HG02981 (cell line): ENCODE data around the gene NUP62.
"Not testable (repeated sequence)": the region's sequence is repeated elsewhere in the genome, so short reads cannot be mapped to it uniquely, and the experiment has no call there.

Experiments
- ATAC-seq: cut with Tn5 transposase; IDR thresholded peaks from one replicate; pipeline ENCODE4 v1.9.1; 2021; ENCODE audit warnings: mild to moderate bottlenecking, moderate library complexity; ENCODE audit not compliant: unreplicated experiment

Gene NUP62

GRCh38 chr19:49929121-49929610 lies at the start of gene NUP62, which contains the start of gene ATF5:
Gene NUP62 (minus strand): TSS chr19:49929504. CDS start chr19:49909807, 19,697 bp downstream.
Gene ATF5 (plus strand): TSS chr19:49929205. CDS start chr19:49930851, 1,646 bp downstream.
- ATAC-seq = peak; percentile 53

GRCh38 chr19:49978324-49978723 lies 49.0 kb upstream of the NUP62 start:
- ATAC-seq = no peak

- no peak for ATAC-seq
These were observed 48.6 kb upstream of the NUP62 start for GRCh38 chr19:49977881-49978280.

GRCh38 chr19:49977076-49977475 lies 47.8 kb upstream of the NUP62 start:
- ATAC-seq = no peak

- no peak for ATAC-seq
These were observed 47.2 kb upstream of the NUP62 start for GRCh38 chr19:49976496-49976895.

GRCh38 chr19:49975051-49975450 lies 45.7 kb upstream of the NUP62 start:
- no peak for ATAC-seq

- no peak for ATAC-seq
These were observed 44.7 kb upstream of the NUP62 start for GRCh38 chr19:49973987-49974386.

GRCh38 chr19:49972841-49973240 lies 43.5 kb upstream of the NUP62 start:
- ATAC-seq = no peak

- no peak for ATAC-seq
These were observed 42.7 kb upstream of the NUP62 start for GRCh38 chr19:49971991-49972411.

GRCh38 chr19:49969355-49969754 lies 40.1 kb upstream of the NUP62 start:
- ATAC-seq = not testable (repeated sequence)

GRCh38 chr19:49968279-49968922 lies 39.1 kb upstream of the NUP62 start:
- ATAC-seq = no peak

- ATAC-seq = not testable (repeated sequence)
These were observed 31.7 kb upstream of the NUP62 start, which contains the start of gene SIGLEC11 for GRCh38 chr19:49960980-49961379. Gene SIGLEC11 (minus strand): TSS chr19:49961172. CDS start chr19:49961081, 91 bp downstream.

- ATAC-seq = not testable (repeated sequence)
These were observed 30.6 kb upstream of the NUP62 start for GRCh38 chr19:49959892-49960291.

GRCh38 chr19:49958596-49958995 lies 29.3 kb upstream of the NUP62 start:
- not testable (repeated sequence) for ATAC-seq

- not testable (repeated sequence) for ATAC-seq
These were observed 28.8 kb upstream of the NUP62 start for GRCh38 chr19:49958144-49958543.

GRCh38 chr19:49957262-49957915 lies 28.1 kb upstream of the NUP62 start:
- no peak for ATAC-seq

GRCh38 chr19:49956115-49956495 lies 26.8 kb upstream of the NUP62 start:
- no peak for ATAC-seq

GRCh38 chr19:49954933-49955332 lies 25.6 kb upstream of the NUP62 start:
- ATAC-seq = no peak

GRCh38 chr19:49954092-49954829 lies 25.0 kb upstream of the NUP62 start:
- ATAC-seq = no peak

GRCh38 chr19:49953416-49953815 lies 24.1 kb upstream of the NUP62 start:
- no peak for ATAC-seq

- no peak for ATAC-seq
These were observed 23.6 kb upstream of the NUP62 start for GRCh38 chr19:49952906-49953305.

- no peak for ATAC-seq
These were observed 23.2 kb upstream of the NUP62 start for GRCh38 chr19:49952479-49952836.
